ENCODE measurements around the gene MLYCD.

The MLYCD gene

DNA sequence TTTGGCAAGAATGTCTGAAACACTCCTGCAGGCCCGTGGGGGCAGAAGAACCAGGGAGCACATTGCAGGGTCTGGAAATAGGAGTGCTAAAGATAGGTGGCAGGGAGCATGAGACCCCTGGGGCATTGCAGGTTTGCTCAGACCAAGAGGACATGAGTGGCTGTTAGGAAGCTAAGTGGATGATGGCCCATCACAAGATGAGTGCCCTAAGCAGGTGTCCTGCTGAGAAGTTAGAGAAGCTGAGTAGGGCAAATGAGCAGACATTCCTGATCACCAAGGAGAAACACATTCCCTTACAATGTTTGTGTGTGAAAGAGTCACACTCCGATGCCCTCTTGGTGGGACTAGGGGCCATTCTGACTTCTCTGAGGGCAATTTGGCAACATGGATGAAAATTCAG, 9.9 kb downstream of the MLYCD start:
- Histone ChIP-seq H3K36me3 (ENCODE audit: control insufficient read depth, insufficient read depth, low read length) (no peaks in the 10 kb centered on the region), H3K27me3 (ENCODE audit: control insufficient read depth, insufficient read depth, low read length, poor library complexity, severe bottlenecking) (no peaks in the 10 kb centered on the region)
- 68 to 78% methylated on average over 2 of the region's 2 CpGs for WGBS, 2 experiments

DNA sequence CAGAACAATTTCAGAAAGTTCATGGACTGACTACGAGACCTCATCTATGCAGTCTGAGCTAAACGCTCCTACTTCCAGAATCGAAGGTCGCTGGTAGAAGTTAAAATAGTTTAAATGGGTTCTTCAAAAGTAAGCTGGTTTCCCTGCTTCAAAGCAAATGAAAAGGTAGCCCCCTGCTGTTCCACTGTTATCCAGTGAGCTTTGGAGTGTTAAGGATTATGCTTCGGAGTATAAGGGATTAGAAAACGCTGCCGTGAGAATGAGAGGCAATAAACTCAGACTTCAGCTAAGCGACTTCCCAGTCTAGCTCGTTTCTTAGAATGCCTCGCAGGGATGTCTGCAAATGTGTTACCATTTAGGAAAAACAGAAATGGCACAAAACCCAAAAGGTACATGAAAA, 12.4 kb downstream of the MLYCD start:
- H3K4me3 ChIP-seq (ENCODE audit: insufficient read depth, low read depth, low read length): no peak overlapping the region
- H3K36me3 ChIP-seq (ENCODE audit: control insufficient read depth, insufficient read depth, low read length): no peaks in the 10 kb centered on the region
- peaks cover 23% of the 10 kb centered on the region for H3K4me1 ChIP-seq (ENCODE audit: control insufficient read depth, insufficient read depth, low read length)
- H3K27ac ChIP-seq (ENCODE audit: insufficient read depth, low read depth, low read length, poor library complexity, severe bottlenecking): no peak overlapping the region
- H3K27me3 ChIP-seq (ENCODE audit: control insufficient read depth, insufficient read depth, low read length, poor library complexity, severe bottlenecking): no peaks in the 10 kb centered on the region
- H3K9me3 ChIP-seq (ENCODE audit: control insufficient read depth, low read length): no peaks in the 10 kb centered on the region
- WGBS, 2 experiments: 71 to 82% methylated on average over 10 of the region's 10 CpGs

More for the DNA sequence above, 9.9 kb downstream of the MLYCD start:
- H3K9me3 ChIP-seq (ENCODE audit: control insufficient read depth, low read length): no peaks in the 10 kb centered on the region
- no peak overlapping the region for H3K4me3 ChIP-seq (ENCODE audit: insufficient read depth, low read depth, low read length)
- no peak overlapping the region for H3K27ac ChIP-seq (ENCODE audit: insufficient read depth, low read depth, low read length, poor library complexity, severe bottlenecking)
- peaks cover 23% of the 10 kb centered on the region for H3K4me1 ChIP-seq (ENCODE audit: control insufficient read depth, insufficient read depth, low read length)

DNA sequence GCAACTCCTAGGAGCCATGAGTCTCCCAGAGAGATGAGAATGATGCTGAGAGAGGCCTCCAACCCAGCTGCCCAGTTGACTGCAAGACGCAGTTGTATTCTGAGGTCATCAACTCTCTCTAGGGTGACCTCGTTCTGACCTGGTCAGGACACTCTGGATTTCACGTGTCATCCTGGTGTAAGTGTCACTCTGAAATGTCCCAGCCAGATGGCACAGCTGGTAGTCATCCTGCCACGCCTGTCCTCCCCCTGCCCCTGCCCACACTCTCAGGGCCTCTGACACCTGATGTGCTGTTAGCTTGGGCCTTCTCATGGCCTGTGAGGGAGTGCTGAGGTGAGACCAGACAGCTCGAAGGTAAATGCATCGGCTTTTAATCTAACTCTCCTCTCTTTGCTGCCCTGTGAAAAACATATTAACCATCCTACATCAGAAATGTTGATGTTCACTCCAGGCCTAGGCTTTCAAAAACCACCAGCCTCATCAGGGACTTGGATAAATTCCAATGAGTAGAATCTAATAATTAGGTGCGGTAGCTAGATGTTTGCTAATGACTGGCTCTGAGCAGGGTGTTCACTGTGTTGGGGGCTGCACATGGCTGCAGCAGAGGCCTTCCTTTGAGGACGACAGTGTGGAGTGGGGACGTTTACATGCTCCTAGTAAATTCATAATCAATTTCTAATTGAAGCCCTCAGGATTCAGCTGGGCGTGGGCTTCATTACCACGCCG, 13.8 kb downstream of the MLYCD start:
- WGBS, 2 experiments: 94% methylated on average over 12 of the region's 12 CpGs
- peaks cover 23% of the 10 kb centered on the region for H3K4me1 ChIP-seq (ENCODE audit: control insufficient read depth, insufficient read depth, low read length)
- H3K4me3 ChIP-seq (ENCODE audit: insufficient read depth, low read depth, low read length): no peak overlapping the region
- H3K9me3 ChIP-seq (ENCODE audit: control insufficient read depth, low read length): no peaks in the 10 kb centered on the region
- no peaks in the 10 kb centered on the region for H3K27me3 ChIP-seq (ENCODE audit: control insufficient read depth, insufficient read depth, low read length, poor library complexity, severe bottlenecking)
- H3K27ac ChIP-seq (ENCODE audit: insufficient read depth, low read depth, low read length, poor library complexity, severe bottlenecking): no peak overlapping the region
- peaks cover 6% of the 10 kb centered on the region for H3K36me3 ChIP-seq (ENCODE audit: control insufficient read depth, insufficient read depth, low read length)

DNA sequence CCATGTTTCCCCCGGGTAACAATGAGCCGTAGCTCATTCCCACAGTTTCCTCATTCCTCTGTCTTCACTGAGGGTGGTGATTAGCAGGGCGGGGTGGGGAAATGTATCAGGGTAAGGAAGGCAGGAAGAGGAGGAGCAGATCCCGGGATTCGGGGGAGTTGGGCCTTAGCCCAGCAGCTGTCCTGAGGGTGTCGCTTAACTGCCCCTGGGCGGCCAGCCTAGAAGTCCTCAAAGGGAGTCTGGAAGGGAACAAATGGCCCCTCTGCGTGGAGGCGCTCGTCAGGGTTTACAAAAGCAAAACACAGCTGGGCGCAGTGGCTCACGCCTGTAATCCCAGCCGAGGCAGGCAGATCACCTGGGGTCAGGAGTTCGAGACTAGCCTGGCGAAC, 14.3 kb downstream of the MLYCD start:
- Histone ChIP-seq H3K36me3 (ENCODE audit: control insufficient read depth, insufficient read depth, low read length) (peaks cover 12% of the 10 kb centered on the region), H3K4me1 (ENCODE audit: control insufficient read depth, insufficient read depth, low read length) (peaks cover 23% of the 10 kb centered on the region), H3K27ac (ENCODE audit: insufficient read depth, low read depth, low read length, poor library complexity, severe bottlenecking) (no peak overlapping the region), H3K9me3 (ENCODE audit: control insufficient read depth, low read length) (no peaks in the 10 kb centered on the region), H3K4me3 (ENCODE audit: insufficient read depth, low read depth, low read length) (no peak overlapping the region), H3K27me3 (ENCODE audit: control insufficient read depth, insufficient read depth, low read length, poor library complexity, severe bottlenecking) (no peaks in the 10 kb centered on the region)
- 81% methylated on average over 15 of the region's 15 CpGs for WGBS, 2 experiments

GRCh38 chr16:83914091-83914710, 15.3 kb downstream of the MLYCD start:
- Histone ChIP-seq H3K4me1 (ENCODE audit: control insufficient read depth, insufficient read depth, low read length) (peaks cover 23% of the 10 kb centered on the region), H3K27ac (ENCODE audit: insufficient read depth, low read depth, low read length, poor library complexity, severe bottlenecking) (no peak overlapping the region), H3K36me3 (ENCODE audit: control insufficient read depth, insufficient read depth, low read length) (peaks cover 20% of the 10 kb centered on the region), H3K9me3 (ENCODE audit: control insufficient read depth, low read length) (no peaks in the 10 kb centered on the region), H3K4me3 (ENCODE audit: insufficient read depth, low read depth, low read length) (no peak overlapping the region), H3K27me3 (ENCODE audit: control insufficient read depth, insufficient read depth, low read length, poor library complexity, severe bottlenecking) (no peaks in the 10 kb centered on the region)
- WGBS, 2 experiments: 94 to 95% methylated on average over 21 of the region's 21 CpGs

DNA sequence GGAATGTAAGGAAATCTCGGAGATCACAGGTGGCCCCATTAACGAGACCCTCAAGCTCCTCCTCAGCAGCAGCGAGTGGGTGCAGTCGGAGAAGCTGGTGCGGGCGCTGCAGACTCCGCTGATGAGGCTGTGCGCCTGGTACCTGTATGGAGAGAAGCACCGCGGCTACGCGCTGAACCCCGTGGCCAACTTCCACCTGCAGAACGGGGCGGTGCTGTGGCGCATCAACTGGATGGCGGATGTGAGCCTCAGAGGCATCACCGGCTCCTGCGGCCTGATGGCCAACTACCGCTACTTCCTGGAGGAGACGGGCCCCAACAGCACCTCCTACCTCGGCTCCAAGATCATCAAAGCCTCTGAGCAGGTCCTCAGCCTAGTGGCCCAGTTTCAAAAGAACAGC, 16.2 kb downstream of the MLYCD start:
- H3K9me3 ChIP-seq (ENCODE audit: control insufficient read depth, low read length): no peaks in the 10 kb centered on the region
- whole genome bisulfite sequencing, 2 experiments: 94 to 96% methylated on average over 22 of the region's 22 CpGs
- no peaks in the 10 kb centered on the region for H3K27me3 ChIP-seq (ENCODE audit: control insufficient read depth, insufficient read depth, low read length, poor library complexity, severe bottlenecking)
- peaks cover 23% of the 10 kb centered on the region for H3K4me1 ChIP-seq (ENCODE audit: control insufficient read depth, insufficient read depth, low read length)
- H3K27ac ChIP-seq (ENCODE audit: insufficient read depth, low read depth, low read length, poor library complexity, severe bottlenecking): no peak overlapping the region
- no peak overlapping the region for H3K4me3 ChIP-seq (ENCODE audit: insufficient read depth, low read depth, low read length)
- peaks cover 20% of the 10 kb centered on the region for H3K36me3 ChIP-seq (ENCODE audit: control insufficient read depth, insufficient read depth, low read length)

DNA sequence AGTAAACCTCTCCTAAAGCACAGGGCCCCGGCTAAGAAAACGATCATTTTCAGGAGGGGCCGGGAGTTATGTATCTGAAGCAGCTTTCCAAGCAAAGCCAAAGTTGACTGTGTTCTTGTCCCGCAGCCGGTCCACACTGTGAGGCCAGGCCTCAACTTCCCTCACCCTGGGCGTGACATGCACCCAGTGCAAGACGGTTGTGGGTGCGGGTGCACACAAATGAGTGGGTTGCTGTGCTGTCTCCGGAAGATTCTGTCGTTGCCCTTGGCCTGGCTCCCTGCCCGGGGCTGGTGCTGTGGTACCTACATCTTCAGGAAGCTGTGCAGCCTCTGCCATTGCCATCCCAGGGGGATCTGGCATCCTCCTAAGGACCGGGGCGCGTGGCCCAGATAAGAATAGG, 16.6 kb downstream of the MLYCD start:
- 95 to 99% methylated on average over 14 of the region's 14 CpGs for WGBS, 2 experiments
- H3K4me3 ChIP-seq (ENCODE audit: insufficient read depth, low read depth, low read length): no peak overlapping the region
- peaks cover 20% of the 10 kb centered on the region for H3K36me3 ChIP-seq (ENCODE audit: control insufficient read depth, insufficient read depth, low read length)
- no peaks in the 10 kb centered on the region for H3K27me3 ChIP-seq (ENCODE audit: control insufficient read depth, insufficient read depth, low read length, poor library complexity, severe bottlenecking)
- H3K27ac ChIP-seq (ENCODE audit: insufficient read depth, low read depth, low read length, poor library complexity, severe bottlenecking): no peak overlapping the region
- no peaks in the 10 kb centered on the region for H3K9me3 ChIP-seq (ENCODE audit: control insufficient read depth, low read length)
- H3K4me1 ChIP-seq (ENCODE audit: control insufficient read depth, insufficient read depth, low read length): peaks cover 23% of the 10 kb centered on the region

DNA sequence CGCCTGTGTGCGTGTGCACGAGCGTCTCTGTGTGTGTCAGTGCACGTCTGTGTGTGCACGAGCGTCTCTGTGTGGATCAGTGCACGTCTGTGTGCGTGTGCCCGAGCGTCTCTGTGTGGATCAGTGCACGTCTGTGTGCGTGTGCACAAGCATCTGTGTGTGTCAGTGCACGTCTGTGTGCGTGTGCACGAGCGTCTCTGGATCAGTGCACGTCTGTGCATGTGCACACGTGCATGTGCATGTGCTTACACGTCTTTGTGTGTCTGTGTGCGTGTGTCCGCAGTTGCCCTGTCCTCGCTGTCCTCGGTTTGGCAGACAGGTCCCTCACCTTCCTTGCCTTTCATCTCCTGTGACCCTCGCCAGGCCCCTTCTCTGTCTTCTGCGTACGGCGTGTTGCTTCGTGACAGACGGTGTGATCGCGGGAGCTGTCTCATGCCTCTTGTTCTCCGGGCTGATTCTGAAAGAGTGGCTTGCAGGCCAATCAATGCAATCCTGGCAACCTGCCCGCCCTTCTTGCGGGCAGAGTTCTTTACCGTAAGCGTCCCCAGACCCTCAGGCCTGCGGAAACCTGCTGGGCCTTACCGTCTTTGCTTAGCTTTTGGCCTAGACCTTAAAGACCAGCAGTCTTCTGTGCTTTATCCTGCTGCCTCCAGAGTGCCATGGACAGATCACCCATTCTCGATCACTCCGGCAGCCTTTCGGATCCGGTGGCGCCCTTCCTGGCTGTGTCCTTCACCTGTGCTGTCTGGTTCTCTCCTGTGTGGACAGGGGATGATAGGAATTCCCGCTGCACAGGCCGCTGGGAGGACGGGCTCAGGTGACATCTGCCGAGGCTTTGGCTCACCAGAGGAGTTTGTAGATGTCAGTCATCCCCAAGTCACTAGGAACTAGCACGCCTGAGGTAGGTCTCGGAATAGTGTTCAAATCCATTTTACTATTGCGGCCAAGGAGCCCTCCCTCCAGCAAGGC, 18.5 kb downstream of the MLYCD start:
- Histone ChIP-seq H3K9me3 (ENCODE audit: control insufficient read depth, low read length) (no peaks in the 10 kb centered on the region), H3K27ac (ENCODE audit: insufficient read depth, low read depth, low read length, poor library complexity, severe bottlenecking) (no peak overlapping the region), H3K4me3 (ENCODE audit: insufficient read depth, low read depth, low read length) (no peak overlapping the region), H3K27me3 (ENCODE audit: control insufficient read depth, insufficient read depth, low read length, poor library complexity, severe bottlenecking) (no peaks in the 10 kb centered on the region), H3K36me3 (ENCODE audit: control insufficient read depth, insufficient read depth, low read length) (peaks cover 20% of the 10 kb centered on the region), H3K4me1 (ENCODE audit: control insufficient read depth, insufficient read depth, low read length) (peaks cover 9% of the 10 kb centered on the region)
- 96% methylated on average over 51 of the region's 51 CpGs for WGBS, 2 experiments

DNA sequence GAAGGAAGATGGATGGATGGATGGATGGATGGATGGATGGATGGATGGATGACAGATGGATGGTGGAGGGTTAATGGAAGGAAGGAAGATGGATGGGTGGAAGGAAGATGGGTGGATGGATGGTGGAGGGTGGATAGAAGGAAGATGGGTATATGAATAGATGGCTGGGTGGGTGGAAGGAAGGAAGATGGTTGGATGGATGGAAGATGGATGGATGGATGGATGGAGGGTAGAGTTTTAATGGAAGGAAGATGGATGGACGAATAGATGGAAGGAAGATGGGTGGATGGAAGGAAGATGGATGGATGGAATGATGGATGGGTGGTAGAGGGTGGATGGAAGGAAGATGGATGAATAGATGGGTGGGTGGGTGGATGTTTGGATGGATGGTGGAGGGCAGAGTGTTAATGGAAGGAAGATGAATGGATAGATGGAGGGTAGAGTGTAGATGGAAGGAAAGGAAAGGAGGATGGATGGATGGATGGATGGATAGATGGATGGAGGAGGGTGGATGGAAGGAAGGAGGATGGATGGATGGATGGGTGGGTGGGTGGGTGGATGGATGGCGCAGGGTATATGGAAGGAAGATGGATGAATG, 22.1 kb downstream of the MLYCD start:
- Histone ChIP-seq H3K9me3 (ENCODE audit: control insufficient read depth, low read length) (no peaks in the 10 kb centered on the region), H3K27ac (ENCODE audit: insufficient read depth, low read depth, low read length, poor library complexity, severe bottlenecking) (no peak overlapping the region), H3K4me3 (ENCODE audit: insufficient read depth, low read depth, low read length) (no peak overlapping the region), H3K4me1 (ENCODE audit: control insufficient read depth, insufficient read depth, low read length) (no peaks in the 10 kb centered on the region), H3K36me3 (ENCODE audit: control insufficient read depth, insufficient read depth, low read length) (peaks cover 20% of the 10 kb centered on the region), H3K27me3 (ENCODE audit: control insufficient read depth, insufficient read depth, low read length, poor library complexity, severe bottlenecking) (no peaks in the 10 kb centered on the region)
- 90 to 92% methylated on average over 2 of the region's 2 CpGs for WGBS, 2 experiments

Data from ectodermal cell (in vitro differentiated cells).